Neuronal stem cell (in vitro differentiated cells): ENCODE results near the gene BCO2.

Experiments used
- DNase-seq: peaks from one replicate; pipeline ENCODE4 v3.0.0-alpha.2; 2013; ENCODE audit warnings: low spot score
- H2AFZ ChIP-seq: one replicate; pipeline ENCODE4 v1.6.1; 2013; ENCODE audit warnings: mild to moderate bottlenecking, low read length, inconsistent platforms
- H2AK5ac ChIP-seq: 2 replicates; pipeline ENCODE4 v1.6.1; 2013; ENCODE audit warnings: low read depth, mild to moderate bottlenecking, inconsistent platforms, low read length, moderate library complexity, mixed read lengths
- H2BK120ac ChIP-seq: 2 replicates; pipeline ENCODE4 v1.6.1; 2013; ENCODE audit warnings: low read depth, mild to moderate bottlenecking, inconsistent platforms, low read length, moderate library complexity, mixed read lengths
- H2BK12ac ChIP-seq: one replicate; pipeline ENCODE4 v1.6.1; 2013; ENCODE audit warnings: low read length, inconsistent platforms
- H2BK15ac ChIP-seq: 2 replicates; pipeline ENCODE4 v1.6.1; 2013; ENCODE audit warnings: mild to moderate bottlenecking, low read length, inconsistent platforms, mixed read lengths
- H2BK5ac ChIP-seq: one replicate; pipeline ENCODE4 v1.6.1; 2013; ENCODE audit warnings: inconsistent platforms, mild to moderate bottlenecking, low read length, moderate library complexity
- H3K14ac ChIP-seq: one replicate; pipeline ENCODE4 v1.6.1; 2013; ENCODE audit warnings: low read length, inconsistent platforms
- H3K18ac ChIP-seq: 2 replicates; pipeline ENCODE4 v1.6.1; 2013; ENCODE audit warnings: low read length, inconsistent platforms
- H3K23ac ChIP-seq: 2 replicates; pipeline ENCODE4 v1.6.1; 2013; ENCODE audit warnings: low read depth, mild to moderate bottlenecking, mixed read lengths, low read length, inconsistent platforms; ENCODE audit not compliant: poor library complexity
- H3K27ac ChIP-seq: replicated peaks from 3 replicates; pipeline ENCODE4 v1.5.1; 2013; ENCODE audit warnings: low read length, inconsistent platforms
- H3K27me3 ChIP-seq, 3 experiments: 2 replicates each; pipeline ENCODE4 v1.6.1; 2013; ENCODE audit warnings: low read length in 3 of 3, mild to moderate bottlenecking in 2 of 3, inconsistent platforms in 1 of 3, low read depth in 1 of 3, mixed read lengths in 1 of 3, moderate library complexity in 1 of 3; ENCODE audit not compliant: control insufficient read depth in 3 of 3, insufficient read depth in 3 of 3
- H3K36me3 ChIP-seq, 2 donors: replicated peaks in 1 of 2; 2 replicates each; pipeline ENCODE4 v1.6.1; 2013; ENCODE audit warnings: low read length in 2 of 2; ENCODE audit not compliant: control insufficient read depth in 2 of 2, insufficient read depth in 2 of 2
- H3K4ac ChIP-seq: 2 replicates; pipeline ENCODE4 v1.6.1; 2013; ENCODE audit warnings: inconsistent platforms, mild to moderate bottlenecking, low read length, moderate library complexity
- H3K4me1 ChIP-seq, 2 donors: 1 replicate in 1 of 2; 2 replicates in 1 of 2; pipeline ENCODE4 v1.6.1; 2013; ENCODE audit warnings: low read length in 2 of 2, low read depth in 1 of 2; ENCODE audit not compliant: control insufficient read depth in 2 of 2, insufficient read depth in 1 of 2
- H3K4me2 ChIP-seq: one replicate; pipeline ENCODE4 v1.6.1; 2013; ENCODE audit warnings: mild to moderate bottlenecking, low read length, inconsistent platforms; ENCODE audit not compliant: insufficient read depth, poor library complexity, severe bottlenecking
- H3K4me3 ChIP-seq, 2 donors: 2 replicates each; pipeline ENCODE4 v1.5.1; 2013; ENCODE audit warnings: low read length in 2 of 2, mild to moderate bottlenecking in 2 of 2, inconsistent platforms in 1 of 2, moderate library complexity in 1 of 2
- H3K79me1 ChIP-seq: one replicate; pipeline ENCODE4 v1.6.1; 2013; ENCODE audit warnings: low read depth, mild to moderate bottlenecking, inconsistent platforms, low read length, moderate library complexity
- H3K9ac ChIP-seq: one replicate; pipeline ENCODE4 v1.6.1; 2013; ENCODE audit warnings: mild to moderate bottlenecking, low read depth, low read length, inconsistent platforms; ENCODE audit not compliant: poor library complexity
- H3K9me3 ChIP-seq, 2 donors: replicated peaks in 1 of 2; 2 replicates each; pipeline versions ENCODE3 to v1.6.1; 2013; ENCODE audit warnings: low read length in 2 of 2, mild to moderate bottlenecking in 2 of 2, inconsistent platforms in 1 of 2, low read depth in 1 of 2, mixed read lengths in 1 of 2, moderate library complexity in 1 of 2; ENCODE audit not compliant: control insufficient read depth in 2 of 2, insufficient read depth in 1 of 2
- H4K8ac ChIP-seq: one replicate; pipeline ENCODE4 v1.6.1; 2013; ENCODE audit warnings: low read depth, mild to moderate bottlenecking, inconsistent platforms, low read length, moderate library complexity
- H4K91ac ChIP-seq: one replicate; pipeline ENCODE4 v1.6.1; 2013; ENCODE audit warnings: low read length, low read depth, mild to moderate bottlenecking, inconsistent platforms; ENCODE audit not compliant: poor library complexity
- WGBS, 2 donors: extraction: QIAGEN DNeasy Blood & Tissue Kit; methylation state at CpG; one replicate each; pipeline ENCODE4 v1.1.7; 2013; ENCODE audit warnings: missing lambda C conversion rate in 2 of 2, mixed read lengths in 1 of 2; ENCODE audit not compliant: insufficient read length in 2 of 2, insufficient replicate concordance in 1 of 2; ENCODE audit errors: extremely low coverage in 2 of 2; 5-methylcytosine and 5-hydroxymethylcytosine counted together

Gene BCO2

DNA sequence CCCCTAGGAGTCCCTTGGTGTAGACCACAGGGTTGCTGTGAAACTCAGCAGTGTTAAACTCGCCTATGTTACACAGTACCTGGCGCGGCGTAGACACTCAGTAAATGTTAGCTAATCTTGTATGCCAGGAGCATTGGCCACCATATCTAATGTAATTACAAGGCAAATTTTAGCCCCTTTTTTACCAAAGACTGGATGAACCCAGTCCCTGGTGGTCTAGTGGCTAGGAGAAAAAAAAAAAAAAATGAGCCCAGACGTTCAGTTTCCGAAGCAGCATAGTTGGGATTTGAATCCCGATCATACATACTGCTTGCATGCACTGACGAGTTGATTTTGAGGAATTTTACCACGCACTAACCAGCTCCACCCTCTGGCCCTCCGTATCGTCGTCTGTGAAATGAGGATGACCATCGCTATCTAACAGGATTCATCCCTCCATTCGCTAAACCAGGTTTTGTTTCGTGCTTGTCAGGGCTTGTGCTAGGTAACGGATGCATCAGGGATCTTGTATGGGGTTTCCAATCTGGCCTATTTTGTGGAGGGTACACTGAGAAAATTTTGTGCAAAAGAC is 51.6 kb downstream of the BCO2 start:
- no peak overlapping the region for H2BK120ac ChIP-seq
- H2BK12ac ChIP-seq, result no peak overlapping the region
- H4K91ac ChIP-seq, result no peak overlapping the region
- H3K14ac ChIP-seq, result no peak overlapping the region
- no peak overlapping the region for H3K4ac ChIP-seq
- DNase-seq, result no peak
- H3K27ac ChIP-seq, result no peak overlapping the region
- peaks cover 5 to 29% of the 10 kb centered on the region in 2 donors for H3K36me3 ChIP-seq
- H3K27me3 ChIP-seq, result peaks cover 0 to 8% (median 0%) of the 10 kb centered on the region in 3 experiments
- peaks cover 4 to 8% of the 10 kb centered on the region in 2 donors for H3K4me1 ChIP-seq
- peak overlapping the region; percentile 94 to 95 for H3K4me3 ChIP-seq
- H2BK5ac ChIP-seq, result peak overlapping the region; percentile 40
- no peaks in the 10 kb centered on the region for H3K79me1 ChIP-seq
- H3K9ac ChIP-seq, result peak overlapping the region; percentile 99
- H4K8ac ChIP-seq, result no peak overlapping the region
- no peak overlapping the region for H2AK5ac ChIP-seq
- peak overlapping the region; percentile 100 for H2AFZ ChIP-seq
- H3K4me2 ChIP-seq, result peak overlapping the region; percentile 63
- H3K23ac ChIP-seq, result peak overlapping the region; percentile 76
- H3K9me3 ChIP-seq, result no peaks in the 10 kb centered on the region
- WGBS, 2 donors, result no CpG with 5 or more reads among the region's 16 CpGs
- peak overlapping the region; percentile 73 for H3K18ac ChIP-seq
- H2BK15ac ChIP-seq, result no peak overlapping the region

DNA sequence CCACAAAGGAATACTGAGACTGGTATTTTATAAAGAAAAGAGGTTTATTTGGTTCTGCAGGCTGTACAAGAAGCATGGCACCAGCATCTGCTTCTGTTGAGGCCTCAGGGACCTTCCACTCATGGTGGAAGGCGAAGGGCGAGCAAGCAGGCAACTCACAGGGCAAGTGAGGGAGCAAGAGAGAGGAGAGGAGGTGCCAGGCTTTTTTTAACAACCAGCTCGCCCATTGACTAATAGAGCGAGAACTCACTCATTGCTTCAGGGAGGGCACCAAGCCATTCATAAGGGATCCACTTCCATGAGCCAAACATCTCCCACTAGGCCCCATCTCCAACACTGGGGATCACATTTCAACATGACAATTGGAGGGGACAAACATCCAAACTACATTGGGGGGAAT is 52.2 kb downstream of the BCO2 start:
- H4K91ac ChIP-seq, result no peak overlapping the region
- H2BK5ac ChIP-seq, result no peak overlapping the region
- H3K36me3 ChIP-seq, result peaks cover 5 to 32% of the 10 kb centered on the region in 2 donors
- no peak overlapping the region for H2BK120ac ChIP-seq
- no peaks in the 10 kb centered on the region for H3K79me1 ChIP-seq
- no CpG with 5 or more reads among the region's 4 CpGs for WGBS, 2 donors
- H3K4me2 ChIP-seq, result no peak overlapping the region
- H2AFZ ChIP-seq, result peak overlapping the region; percentile 100
- no peak overlapping the region for H3K18ac ChIP-seq
- no peak overlapping the region for H3K27ac ChIP-seq
- H3K4me3 ChIP-seq, result peak overlapping the region in 1 of 2 donors; percentile 94
- peaks cover 4 to 8% of the 10 kb centered on the region in 2 donors for H3K4me1 ChIP-seq
- no peak for DNase-seq
- no peak overlapping the region for H2BK12ac ChIP-seq
- H3K14ac ChIP-seq, result no peak overlapping the region
- no peak overlapping the region for H3K23ac ChIP-seq
- H3K4ac ChIP-seq, result no peak overlapping the region
- H3K9ac ChIP-seq, result no peak overlapping the region
- no peak overlapping the region for H2BK15ac ChIP-seq
- H3K9me3 ChIP-seq, result no peaks in the 10 kb centered on the region
- H2AK5ac ChIP-seq, result no peak overlapping the region
- H3K27me3 ChIP-seq, result peaks cover 0 to 6% (median 0%) of the 10 kb centered on the region in 3 experiments
- no peak overlapping the region for H4K8ac ChIP-seq

DNA sequence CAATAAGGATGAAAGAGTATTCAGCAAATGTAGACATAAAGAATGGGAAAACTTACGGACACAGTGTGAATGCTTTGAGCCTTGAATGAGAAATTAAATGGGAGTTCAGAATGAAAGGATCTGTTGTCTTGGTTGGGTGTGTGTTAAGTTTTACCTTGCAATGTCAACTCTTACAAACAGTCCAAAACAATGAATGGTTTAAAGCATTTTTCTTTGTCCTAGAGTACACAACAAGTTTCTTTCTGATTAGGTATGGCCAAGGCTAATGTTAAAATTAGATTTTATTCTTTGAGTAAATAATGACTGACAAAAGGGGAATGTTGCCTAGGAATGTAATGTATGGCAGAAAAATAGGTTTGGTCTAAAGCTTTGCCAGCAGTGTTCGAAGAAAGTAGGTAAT is 53.4 kb downstream of the BCO2 start:
- H2AK5ac ChIP-seq, result no peak overlapping the region
- H2BK120ac ChIP-seq, result no peak overlapping the region
- H3K18ac ChIP-seq, result no peak overlapping the region
- no peak overlapping the region for H2BK5ac ChIP-seq
- H3K27me3 ChIP-seq, result no peaks in the 10 kb centered on the region
- no peaks in the 10 kb centered on the region for H3K9me3 ChIP-seq
- H3K27ac ChIP-seq, result no peak overlapping the region
- H3K4me1 ChIP-seq, result peaks cover 4 to 8% of the 10 kb centered on the region in 2 donors
- no peak overlapping the region for H3K9ac ChIP-seq
- H2BK12ac ChIP-seq, result no peak overlapping the region
- no CpG with 5 or more reads among the region's 2 CpGs for WGBS, 2 donors
- H2BK15ac ChIP-seq, result no peak overlapping the region
- no peaks in the 10 kb centered on the region for H3K79me1 ChIP-seq
- no peak overlapping the region for H2AFZ ChIP-seq
- no peak overlapping the region for H4K8ac ChIP-seq
- peaks cover 5 to 44% of the 10 kb centered on the region in 2 donors for H3K36me3 ChIP-seq
- H3K4ac ChIP-seq, result no peak overlapping the region
- DNase-seq, result no peak
- no peak overlapping the region for H3K23ac ChIP-seq
- H3K14ac ChIP-seq, result no peak overlapping the region
- H4K91ac ChIP-seq, result no peak overlapping the region
- H3K4me2 ChIP-seq, result no peak overlapping the region
- no peak overlapping the region for H3K4me3 ChIP-seq

DNA sequence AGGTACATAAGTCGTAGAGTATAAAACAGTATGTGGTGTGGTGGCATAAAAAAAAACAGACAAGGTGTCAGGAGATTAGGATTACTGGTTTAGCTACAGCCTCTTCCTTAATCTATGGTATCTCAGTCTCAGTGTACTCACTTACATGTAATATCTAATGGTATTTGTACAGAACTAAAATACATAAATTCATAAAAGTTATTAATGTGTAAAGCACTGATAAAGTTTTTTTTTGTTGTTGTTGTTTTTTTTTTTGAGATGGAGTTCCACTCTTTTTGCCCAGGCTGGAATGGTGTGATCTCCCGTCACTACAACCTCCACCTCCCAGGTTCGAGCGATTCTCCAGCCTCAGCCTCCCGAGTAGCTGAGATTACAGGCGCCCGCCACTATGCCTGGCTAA is 53.8 kb downstream of the BCO2 start:
- WGBS, 2 donors, result no CpG with 5 or more reads among the region's 7 CpGs
- DNase-seq, result no peak
- H3K36me3 ChIP-seq, result peaks cover 5 to 47% of the 10 kb centered on the region in 2 donors

More for the DNA sequence above, 53.8 kb downstream of the BCO2 start:
- H3K9me3 ChIP-seq, result no peaks in the 10 kb centered on the region
- H3K27ac ChIP-seq, result no peak overlapping the region
- no peak overlapping the region for H2BK12ac ChIP-seq
- peaks cover 4 to 8% of the 10 kb centered on the region in 2 donors for H3K4me1 ChIP-seq
- no peak overlapping the region for H2BK5ac ChIP-seq
- H3K23ac ChIP-seq, result no peak overlapping the region
- H3K27me3 ChIP-seq, result no peaks in the 10 kb centered on the region
- H4K8ac ChIP-seq, result no peak overlapping the region
- H2BK15ac ChIP-seq, result no peak overlapping the region
- no peak overlapping the region for H2AFZ ChIP-seq
- no peak overlapping the region for H3K4ac ChIP-seq
- no peak overlapping the region for H3K4me3 ChIP-seq
- no peak overlapping the region for H4K91ac ChIP-seq
- H2BK120ac ChIP-seq, result no peak overlapping the region
- no peak overlapping the region for H3K9ac ChIP-seq
- no peak overlapping the region for H3K18ac ChIP-seq
- H2AK5ac ChIP-seq, result no peak overlapping the region
- H3K79me1 ChIP-seq, result no peaks in the 10 kb centered on the region
- no peak overlapping the region for H3K14ac ChIP-seq
- H3K4me2 ChIP-seq, result no peak overlapping the region
